Stimulated activated naive B cell treated with anti-CD40 and anti-IgM and Interleukin-4, amounts not matched to agents 10 μg/mL and 1 μg/mL and 100 μg/mL, for 72 hours (primary cell): Measurements from ENCODE around the gene NLGN1.
A peak's percentile ranks its signal among the peaks of the same experiment; 100 is the strongest.
"Not testable (repeated sequence)": the region's sequence is repeated elsewhere in the genome, so short reads cannot be mapped to it uniquely, and the experiment has no call there.

Experiments used
- ATAC-seq, 2 donors: fragments of 150-1000 bp; cut with Tn5 transposase; replicated peaks; 2 replicates each; pipeline ENCODE4 v1.10.0; 2021; ENCODE audit warnings: moderate library complexity in 1 of 2
- DNase-seq: peaks from one replicate; pipeline ENCODE4 v3.0.0; 2021
- H3K27ac Mint-ChIP-seq: one replicate; pipeline ENCODE4 v1.8.0; 2022; ENCODE audit warnings: mild to moderate bottlenecking, mixed read lengths
- H3K27me3 Mint-ChIP-seq, 2 donors: one replicate each; pipeline ENCODE4 v1.8.0; 2022; ENCODE audit warnings: mixed read lengths in 2 of 2
- H3K36me3 Mint-ChIP-seq, 2 donors: one replicate each; pipeline ENCODE4 v1.8.0; 2022; ENCODE audit warnings: mixed read lengths in 2 of 2, mild to moderate bottlenecking in 1 of 2
- H3K4me1 Mint-ChIP-seq, 2 donors: one replicate each; pipeline ENCODE4 v1.8.0; 2022; ENCODE audit warnings: mixed read lengths in 2 of 2, mild to moderate bottlenecking in 1 of 2
- H3K4me3 Mint-ChIP-seq, 2 donors: one replicate each; pipeline ENCODE4 v1.8.0; 2022; ENCODE audit warnings: mild to moderate bottlenecking in 2 of 2, mixed read lengths in 2 of 2, moderate library complexity in 1 of 2
- H3K9me3 Mint-ChIP-seq, 2 donors: one replicate each; pipeline ENCODE4 v1.8.0; 2022; ENCODE audit warnings: mixed read lengths in 2 of 2, mild to moderate bottlenecking in 1 of 2

The NLGN1 gene

DNA sequence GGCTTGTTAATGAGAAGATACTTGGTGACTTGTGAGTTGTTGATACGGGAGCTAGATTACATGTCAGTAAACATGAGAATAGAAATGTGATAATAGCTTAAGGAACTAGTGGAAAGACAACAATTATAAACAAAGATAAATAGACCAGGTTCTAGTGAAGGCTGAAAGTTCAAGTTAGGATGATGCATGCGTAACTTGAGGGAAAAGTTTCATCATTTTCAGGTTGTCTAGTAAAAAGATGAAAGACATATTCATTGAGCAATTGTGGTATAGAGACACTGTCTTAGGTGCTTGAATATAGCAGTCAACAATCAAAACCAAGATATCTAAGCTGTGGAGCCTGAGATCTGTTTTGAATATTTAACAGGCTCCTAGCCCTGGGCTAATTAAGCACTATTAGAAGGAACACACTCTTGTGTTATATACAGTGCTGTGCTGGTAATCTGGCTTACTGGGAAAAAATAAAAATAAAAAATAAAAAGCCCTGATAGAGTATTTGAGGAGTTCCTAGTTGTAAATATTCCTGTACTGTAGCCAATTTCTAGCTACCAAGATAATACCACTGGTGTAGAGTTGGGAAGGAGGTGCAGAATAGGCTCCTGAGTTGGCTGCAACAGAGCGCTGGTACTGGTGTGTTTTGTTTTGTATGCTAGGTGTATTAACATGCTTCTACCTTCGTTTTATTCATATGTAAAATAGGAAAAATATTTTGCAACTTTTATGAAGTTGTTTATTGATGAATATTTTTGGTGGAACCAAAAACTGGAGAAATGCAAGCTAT lies 68.5 kb downstream of the NLGN1 start:
- ATAC-seq (no peak), DNase-seq (no peak)
- H3K9me3 Mint-ChIP-seq, result no peaks in the 10 kb centered on the region
- no peaks in the 10 kb centered on the region for H3K27me3 Mint-ChIP-seq
- no peak overlapping the region for H3K27ac Mint-ChIP-seq
- no peaks in the 10 kb centered on the region for H3K36me3 Mint-ChIP-seq
- H3K4me3 Mint-ChIP-seq, result no peak overlapping the region
- no peaks in the 10 kb centered on the region for H3K4me1 Mint-ChIP-seq

GRCh38 chr3:173467501-173467900 lies 70.0 kb downstream of the NLGN1 start:
- Mint-ChIP-seq H3K27ac (no peak overlapping the region), H3K36me3 (no peaks in the 10 kb centered on the region), H3K4me3 (no peak overlapping the region), H3K4me1 (no peaks in the 10 kb centered on the region), H3K27me3 (no peaks in the 10 kb centered on the region), H3K9me3 (no peaks in the 10 kb centered on the region)
- ATAC-seq (no peak), DNase-seq (no peak)

DNA sequence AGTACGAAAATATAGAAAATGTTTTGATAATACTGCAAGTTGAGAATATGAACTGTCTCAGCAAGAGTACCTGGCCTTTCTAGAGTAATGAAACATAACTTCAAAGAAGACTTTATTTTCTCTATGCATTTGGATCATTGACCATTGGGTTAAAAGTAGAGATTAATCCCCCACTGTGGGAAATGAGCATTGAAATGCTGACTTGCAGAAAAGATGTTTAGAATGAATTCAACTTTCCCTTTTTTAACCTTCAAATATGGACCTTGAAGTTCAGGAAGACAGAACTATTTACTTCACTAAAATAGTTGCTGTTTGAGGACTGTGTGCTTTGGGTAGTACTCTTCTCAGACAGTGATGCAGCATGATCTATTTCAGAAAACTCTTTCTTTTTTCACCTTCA lies 75.7 kb downstream of the NLGN1 start:
- H3K27me3 Mint-ChIP-seq, result no peaks in the 10 kb centered on the region
- no peak for ATAC-seq
- H3K4me1 Mint-ChIP-seq, result no peaks in the 10 kb centered on the region
- no peaks in the 10 kb centered on the region for H3K36me3 Mint-ChIP-seq
- no peak overlapping the region for H3K27ac Mint-ChIP-seq
- no peak overlapping the region for H3K4me3 Mint-ChIP-seq
- H3K9me3 Mint-ChIP-seq, result peaks cover 5 to 9% of the 10 kb centered on the region in 2 donors
- no peak for DNase-seq

DNA sequence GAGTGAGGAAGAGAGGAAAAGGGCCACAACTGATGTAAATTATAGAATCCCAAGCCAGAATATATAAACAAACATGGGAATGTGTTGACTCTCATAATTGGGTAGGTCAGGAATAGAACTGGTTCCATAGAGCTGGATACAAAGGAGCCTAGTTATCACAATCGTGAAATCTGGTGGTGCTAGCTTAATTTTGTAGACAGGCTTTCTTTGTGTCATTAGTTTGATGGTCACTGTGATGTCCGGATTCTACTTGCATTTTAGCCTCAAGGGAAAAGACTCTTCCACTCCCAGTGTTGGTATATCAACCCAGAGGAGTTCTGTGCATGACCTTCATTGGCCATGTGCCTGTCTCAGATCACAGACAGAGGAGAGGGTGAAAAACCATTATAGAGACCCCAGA lies 81.8 kb downstream of the NLGN1 start:
- DNase-seq (no peak), ATAC-seq (no peak)
- Mint-ChIP-seq H3K27ac (no peak overlapping the region), H3K4me3 (no peak overlapping the region), H3K9me3 (peaks cover 9 to 11% of the 10 kb centered on the region in 2 donors), H3K27me3 (no peaks in the 10 kb centered on the region), H3K4me1 (no peaks in the 10 kb centered on the region), H3K36me3 (no peaks in the 10 kb centered on the region)

- H3K4me3 Mint-ChIP-seq, result no peak overlapping the region
- DNase-seq (no peak), ATAC-seq (no peak)
- H3K4me1 Mint-ChIP-seq, result no peaks in the 10 kb centered on the region
- H3K36me3 Mint-ChIP-seq, result no peaks in the 10 kb centered on the region
- no peak overlapping the region for H3K27ac Mint-ChIP-seq
- H3K9me3 Mint-ChIP-seq, result peaks cover 0 to 3% of the 10 kb centered on the region in 2 donors
- no peaks in the 10 kb centered on the region for H3K27me3 Mint-ChIP-seq
Measured at GRCh38 chr3:173501931-173502489, 104.5 kb downstream of the NLGN1 start.

GRCh38 chr3:173502983-173503568 lies 105.5 kb downstream of the NLGN1 start:
- no peaks in the 10 kb centered on the region for H3K27me3 Mint-ChIP-seq
- ATAC-seq, result no peak
- H3K9me3 Mint-ChIP-seq, result peaks cover 0 to 3% of the 10 kb centered on the region in 2 donors
- H3K4me1 Mint-ChIP-seq, result no peaks in the 10 kb centered on the region
- H3K36me3 Mint-ChIP-seq, result no peaks in the 10 kb centered on the region
- H3K4me3 Mint-ChIP-seq, result no peak overlapping the region
- no peak overlapping the region for H3K27ac Mint-ChIP-seq
- DNase-seq, result no peak

DNA sequence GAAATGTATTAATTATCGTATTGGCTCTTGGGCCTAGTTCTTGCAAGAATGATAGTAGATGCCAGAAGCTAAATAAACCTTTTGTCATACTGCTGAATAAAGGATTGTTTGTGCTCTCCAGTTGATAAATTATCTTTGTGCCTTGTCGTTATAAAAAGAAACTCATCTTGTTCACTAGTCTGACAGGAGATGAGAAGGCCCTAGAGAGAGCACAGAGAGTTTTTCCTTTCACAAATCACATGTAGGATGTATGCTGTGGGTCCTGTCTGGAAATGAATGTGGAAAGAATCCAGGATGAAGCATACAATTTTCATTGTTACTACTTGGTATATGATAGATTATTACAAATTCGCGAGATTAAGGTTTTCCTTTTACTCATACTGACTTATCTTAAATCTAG lies 113.0 kb downstream of the NLGN1 start:
- no peaks in the 10 kb centered on the region for H3K36me3 Mint-ChIP-seq
- no peaks in the 10 kb centered on the region for H3K27me3 Mint-ChIP-seq
- H3K27ac Mint-ChIP-seq, result no peak overlapping the region
- no peak for DNase-seq
- no peak overlapping the region for H3K4me3 Mint-ChIP-seq
- H3K4me1 Mint-ChIP-seq, result no peaks in the 10 kb centered on the region
- H3K9me3 Mint-ChIP-seq, result no peaks in the 10 kb centered on the region
- no peak for ATAC-seq

- no peaks in the 10 kb centered on the region for H3K27me3 Mint-ChIP-seq
- H3K36me3 Mint-ChIP-seq, result no peaks in the 10 kb centered on the region
- ATAC-seq (no peak), DNase-seq (no peak)
- no peak overlapping the region for H3K4me3 Mint-ChIP-seq
- H3K9me3 Mint-ChIP-seq, result no peaks in the 10 kb centered on the region
- no peak overlapping the region for H3K27ac Mint-ChIP-seq
- H3K4me1 Mint-ChIP-seq, result no peaks in the 10 kb centered on the region
Measured at GRCh38 chr3:173513123-173513522, 115.6 kb downstream of the NLGN1 start.

DNA sequence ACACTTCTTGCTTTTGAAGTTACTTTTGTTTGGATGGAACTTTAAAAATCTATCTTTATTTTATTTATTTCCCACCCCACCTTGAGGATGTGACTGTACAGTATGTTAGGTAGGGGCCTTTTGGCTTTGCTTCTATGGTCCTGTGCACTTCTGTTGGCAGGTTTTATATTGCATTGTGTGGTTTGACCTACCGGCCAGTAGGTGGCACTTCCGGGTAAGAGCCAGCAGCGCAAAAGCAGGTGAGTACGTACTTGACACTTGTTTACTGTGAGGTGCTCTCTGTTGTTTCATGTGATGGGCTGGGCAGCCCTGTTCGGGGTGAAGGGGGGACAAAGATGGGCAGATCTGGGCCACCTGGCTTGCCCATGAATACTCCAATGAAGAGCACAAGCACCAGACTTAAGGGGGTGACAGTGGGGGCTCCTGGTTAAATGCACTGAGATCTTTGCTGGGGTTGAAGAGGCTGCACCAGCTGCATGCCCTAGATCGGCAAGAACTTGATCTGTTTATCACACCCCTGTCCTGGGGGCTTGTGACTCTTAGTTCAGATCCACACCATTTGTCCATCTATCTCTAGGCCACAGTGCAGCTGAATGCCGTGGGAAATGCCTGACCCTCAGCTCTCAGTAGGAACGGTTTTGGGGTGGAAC lies 131.6 kb downstream of the NLGN1 start:
- H3K4me3 Mint-ChIP-seq, result no peak overlapping the region
- H3K4me1 Mint-ChIP-seq, result no peaks in the 10 kb centered on the region
- ATAC-seq (peak in 1 of 2 donors; percentile 61), DNase-seq (no peak)
- no peaks in the 10 kb centered on the region for H3K27me3 Mint-ChIP-seq
- H3K9me3 Mint-ChIP-seq, result peaks cover 21% of the 10 kb centered on the region in 2 donors
- no peak overlapping the region for H3K27ac Mint-ChIP-seq
- no peaks in the 10 kb centered on the region for H3K36me3 Mint-ChIP-seq

GRCh38 chr3:173531602-173532001 lies 134.1 kb downstream of the NLGN1 start:
- no peaks in the 10 kb centered on the region for H3K27me3 Mint-ChIP-seq
- no peaks in the 10 kb centered on the region for H3K4me1 Mint-ChIP-seq
- ATAC-seq (no peak), DNase-seq (no peak)
- H3K4me3 Mint-ChIP-seq, result no peak overlapping the region
- no peaks in the 10 kb centered on the region for H3K36me3 Mint-ChIP-seq
- peaks cover 10 to 15% of the 10 kb centered on the region in 2 donors for H3K9me3 Mint-ChIP-seq
- H3K27ac Mint-ChIP-seq, result no peak overlapping the region

GRCh38 chr3:173538410-173538809 lies 140.9 kb downstream of the NLGN1 start:
- H3K27ac Mint-ChIP-seq, result no peak overlapping the region
- H3K27me3 Mint-ChIP-seq, result no peaks in the 10 kb centered on the region
- H3K36me3 Mint-ChIP-seq, result no peaks in the 10 kb centered on the region
- no peaks in the 10 kb centered on the region for H3K4me1 Mint-ChIP-seq
- ATAC-seq, result no peak
- no peak for DNase-seq
- peaks cover 0 to 5% of the 10 kb centered on the region in 2 donors for H3K9me3 Mint-ChIP-seq
- no peak overlapping the region for H3K4me3 Mint-ChIP-seq

DNA sequence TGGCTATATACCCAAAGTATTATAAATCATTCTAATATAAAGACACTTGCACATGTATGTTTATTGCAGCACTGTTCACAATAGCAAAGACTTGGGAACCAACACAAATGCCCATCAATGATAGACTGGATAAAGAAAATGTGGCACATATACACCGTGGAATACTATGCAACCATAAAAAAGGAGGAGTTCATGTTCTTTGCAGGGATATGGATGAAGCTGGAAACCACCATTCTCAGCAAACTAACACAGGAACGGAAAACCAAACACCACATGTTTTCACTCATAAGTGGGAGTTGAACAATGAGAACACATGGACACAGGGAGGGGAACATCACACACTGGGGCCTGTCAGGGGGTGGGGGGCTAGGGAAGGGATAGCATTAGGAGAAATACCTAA lies 148.0 kb downstream of the NLGN1 start:
- H3K4me3 Mint-ChIP-seq, H3K9me3 Mint-ChIP-seq, ATAC-seq, H3K27me3 Mint-ChIP-seq, DNase-seq, H3K27ac Mint-ChIP-seq, H3K4me1 Mint-ChIP-seq, H3K36me3 Mint-ChIP-seq: not testable (repeated sequence)

DNA sequence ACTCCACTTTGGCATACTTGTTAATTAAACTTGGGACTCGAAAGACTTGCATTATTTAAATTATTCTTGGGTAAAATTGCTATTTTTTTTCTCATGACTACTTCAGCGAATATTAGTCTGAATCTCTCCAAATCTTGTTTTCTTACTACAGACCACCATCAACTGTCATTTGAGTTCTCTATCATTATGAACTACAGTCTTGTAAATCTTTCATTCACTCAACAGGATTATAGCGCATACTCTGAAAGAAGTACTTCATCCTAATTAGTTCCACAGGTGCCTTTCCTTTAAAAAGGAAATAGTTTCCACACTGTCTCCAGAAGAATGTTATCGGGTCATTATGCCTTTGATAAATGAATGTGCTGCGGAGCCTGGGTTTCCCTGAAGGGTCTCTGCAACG lies 149.5 kb downstream of the NLGN1 start:
- H3K4me3 Mint-ChIP-seq, result no peak overlapping the region
- H3K36me3 Mint-ChIP-seq, result no peaks in the 10 kb centered on the region
- DNase-seq, result no peak
- H3K27me3 Mint-ChIP-seq, result no peaks in the 10 kb centered on the region
- no peak overlapping the region for H3K27ac Mint-ChIP-seq
- no peak for ATAC-seq
- H3K4me1 Mint-ChIP-seq, result no peaks in the 10 kb centered on the region
- no peaks in the 10 kb centered on the region for H3K9me3 Mint-ChIP-seq

- H3K27me3 Mint-ChIP-seq, result no peaks in the 10 kb centered on the region
- H3K9me3 Mint-ChIP-seq, result no peaks in the 10 kb centered on the region
- H3K4me3 Mint-ChIP-seq, result no peak overlapping the region
- no peak for ATAC-seq
- no peak overlapping the region for H3K27ac Mint-ChIP-seq
- no peaks in the 10 kb centered on the region for H3K4me1 Mint-ChIP-seq
- H3K36me3 Mint-ChIP-seq, result no peaks in the 10 kb centered on the region
- no peak for DNase-seq
Measured at GRCh38 chr3:173548261-173548660, 150.7 kb downstream of the NLGN1 start.

GRCh38 chr3:173552526-173552925 lies 155.0 kb downstream of the NLGN1 start:
- H3K4me1 Mint-ChIP-seq, result no peaks in the 10 kb centered on the region
- no peak overlapping the region for H3K4me3 Mint-ChIP-seq
- no peak overlapping the region for H3K27ac Mint-ChIP-seq
- DNase-seq (no peak), ATAC-seq (no peak)
- H3K9me3 Mint-ChIP-seq, result no peaks in the 10 kb centered on the region
- H3K27me3 Mint-ChIP-seq, result no peaks in the 10 kb centered on the region
- no peaks in the 10 kb centered on the region for H3K36me3 Mint-ChIP-seq
